IMR-90 (cell line): ENCODE measurements around the gene HTR1D. TPM values are rescaled to one million over a fixed set of nuclear protein-coding genes. Genes with fewer than 3 reads are reported as not detected.

ENCODE experiments used
- ATAC-seq: fragments of 200-7000 bp; cut with Tn5 transposase; 2 replicates; pipeline ENCODE4 v1.9.1; 2020; ENCODE audit warnings: low read depth, mild to moderate bottlenecking, moderate library complexity
- BruUV-seq: library from RNA; stranded (reverse); fragments of 400-500 nt; replicated peaks from 2 replicates; lab custom pipeline; 2021; lab: Mats Ljungman, UMichigan
- CTCF ChIA-PET: fragments of 300-600 bp; formaldehyde crosslinking; extraction: SDS; loops from one replicate; lab custom pipeline; 2021; ENCODE audit warnings: antibody characterized with exemption; lab: Yijun Ruan, JAX
- POLR2A ChIA-PET: fragments of 300-600 bp; sonication (Branson Sonifier 250); formaldehyde crosslinking; loops from one replicate; lab custom pipeline; 2022; ENCODE audit warnings: antibody characterized with exemption; ENCODE audit not compliant: unreplicated experiment; lab: Charles Lee
- DNase-seq: peaks from one replicate; pipeline ENCODE4 v3.0.0; 2013
- H2AFZ ChIP-seq: replicated peaks from 2 replicates; pipeline ENCODE3; 2013; ENCODE audit warnings: low read length, mild to moderate bottlenecking; ENCODE audit not compliant: poor library complexity
- H2AK5ac ChIP-seq: 2 replicates; pipeline ENCODE4 v1.6.1; 2013; ENCODE audit warnings: low read depth, low read length, inconsistent platforms
- H2AK9ac ChIP-seq: replicated peaks from 2 replicates; pipeline ENCODE3; 2013; ENCODE audit warnings: mild to moderate bottlenecking, low read depth, low read length, moderate library complexity; ENCODE audit not compliant: poor library complexity
- H2BK120ac ChIP-seq: 2 replicates; pipeline ENCODE4 v1.6.1; 2013; ENCODE audit warnings: low read depth, low read length, inconsistent platforms
- H2BK15ac ChIP-seq: 3 replicates; pipeline ENCODE4 v1.6.1; 2013; ENCODE audit warnings: low read depth, low read length, inconsistent platforms
- H2BK20ac ChIP-seq: 2 replicates; pipeline ENCODE4 v1.6.1; 2013; ENCODE audit warnings: low read depth, mild to moderate bottlenecking, inconsistent platforms, low read length, moderate library complexity
- H2BK5ac ChIP-seq: 2 replicates; pipeline ENCODE4 v1.6.1; 2013; ENCODE audit warnings: mild to moderate bottlenecking, low read depth, low read length, inconsistent platforms; ENCODE audit not compliant: poor library complexity, severe bottlenecking
- H3K14ac ChIP-seq: replicated peaks from 2 replicates; pipeline ENCODE4 v1.6.1; 2013; ENCODE audit warnings: low read depth, low read length, inconsistent platforms
- H3K18ac ChIP-seq: 2 replicates; pipeline ENCODE4 v1.6.1; 2013; ENCODE audit warnings: low read depth, low read length, control low read depth
- H3K23ac ChIP-seq: 2 replicates; pipeline ENCODE4 v1.6.1; 2013; ENCODE audit warnings: low read depth, low read length, inconsistent platforms
- H3K27ac ChIP-seq: 2 replicates; pipeline ENCODE4 v1.5.1; 2013; ENCODE audit warnings: mild to moderate bottlenecking, control low read depth, low read length; ENCODE audit not compliant: insufficient read depth
- H3K27me3 ChIP-seq: 2 replicates; pipeline ENCODE4 v1.6.1; 2013; ENCODE audit warnings: low read length; ENCODE audit not compliant: control insufficient read depth, insufficient read depth
- H3K36me3 ChIP-seq: 2 replicates; pipeline ENCODE4 v1.6.1; 2013; ENCODE audit warnings: low read length, mixed read lengths; ENCODE audit not compliant: control insufficient read depth, insufficient read depth
- H3K4ac ChIP-seq: 2 replicates; pipeline ENCODE4 v1.6.1; 2013; ENCODE audit warnings: low read depth, low read length, inconsistent platforms
- H3K4me1 ChIP-seq: 2 replicates; pipeline ENCODE4 v1.6.1; 2013; ENCODE audit warnings: low read length, mixed read lengths; ENCODE audit not compliant: control insufficient read depth, insufficient read depth
- H3K4me2 ChIP-seq: 2 replicates; pipeline ENCODE4 v1.6.1; 2013; ENCODE audit warnings: low read depth, mild to moderate bottlenecking, control low read depth, low read length, moderate library complexity
- H3K4me3 ChIP-seq: 2 replicates; pipeline ENCODE4 v1.5.1; 2013; ENCODE audit warnings: low read depth, mild to moderate bottlenecking, control low read depth, low read length, moderate library complexity; ENCODE audit not compliant: insufficient read depth
- H3K56ac ChIP-seq: 2 replicates; pipeline ENCODE4 v1.6.1; 2013; ENCODE audit warnings: low read length, inconsistent platforms; ENCODE audit not compliant: insufficient read depth; ENCODE audit errors: extremely low read depth
- H3K79me1 ChIP-seq, 2 experiments: 2 replicates each; pipeline ENCODE4 v1.6.1; 2013; ENCODE audit warnings: low read length in 2 of 2, inconsistent platforms in 1 of 2, low read depth in 1 of 2
- H3K9ac ChIP-seq: 2 replicates; pipeline ENCODE4 v1.6.1; 2013; ENCODE audit warnings: low read depth, low read length, control low read depth
- H3K9me1 ChIP-seq: 2 replicates; pipeline ENCODE4 v1.6.1; 2013; ENCODE audit warnings: low read length, inconsistent platforms; ENCODE audit not compliant: insufficient read depth
- H3K9me3 ChIP-seq: 2 replicates; pipeline ENCODE4 v1.6.1; 2013; ENCODE audit warnings: low read length; ENCODE audit not compliant: control insufficient read depth, insufficient read depth
- H4K20me1 ChIP-seq: 2 replicates; pipeline ENCODE4 v1.6.1; 2013; ENCODE audit warnings: low read length, inconsistent platforms; ENCODE audit not compliant: insufficient read depth
- H4K5ac ChIP-seq: 2 replicates; pipeline ENCODE4 v1.6.1; 2013; ENCODE audit warnings: mild to moderate bottlenecking, low read depth, low read length, control low read depth
- H4K8ac ChIP-seq, 2 experiments: 2 replicates each; pipeline ENCODE4 v1.6.1; 2013; ENCODE audit warnings: low read depth in 2 of 2, low read length in 2 of 2, control low read depth in 1 of 2, inconsistent platforms in 1 of 2
- H4K91ac ChIP-seq: 2 replicates; pipeline ENCODE4 v1.6.1; 2013; ENCODE audit warnings: low read depth, low read length, inconsistent platforms; ENCODE audit not compliant: insufficient read depth
- CHD1 ChIP-seq: IDR thresholded peaks from 2 replicates; pipeline ENCODE4 v1.6.1; 2012; ENCODE audit warnings: low read depth, low read length, improper control_type of control experiment
- FOS ChIP-seq: fragments of 150-350 bp; IDR thresholded peaks from 2 replicates; pipeline ENCODE4 v1.6.1; 2016; ENCODE audit warnings: low read depth, low read length
- MAFK ChIP-seq: IDR thresholded peaks from 2 replicates; pipeline ENCODE4 v1.6.1; 2012; ENCODE audit warnings: low read depth, low read length, improper control_type of control experiment
- MAZ ChIP-seq: IDR thresholded peaks from 2 replicates; pipeline ENCODE4 v1.6.1; 2012; ENCODE audit warnings: low read depth, mild to moderate bottlenecking, low read length, improper control_type of control experiment, moderate library complexity, borderline replicate concordance
- MXI1 ChIP-seq: IDR thresholded peaks from 2 replicates; pipeline ENCODE4 v1.6.1; 2012; ENCODE audit warnings: low read depth, mild to moderate bottlenecking, low read length, moderate library complexity, borderline replicate concordance
- NFE2L2 ChIP-seq: fragments of 150-350 bp; IDR thresholded peaks from 2 replicates; pipeline ENCODE4 v1.6.1; 2016; ENCODE audit warnings: low read depth, mild to moderate bottlenecking, low read length
- POLR2A ChIP-seq: IDR thresholded peaks from 2 replicates; pipeline ENCODE4 v1.6.1; 2012; ENCODE audit warnings: mild to moderate bottlenecking, low read depth, low read length
- RAD21 ChIP-seq: IDR thresholded peaks from 2 replicates; pipeline ENCODE4 v1.6.1; 2012; ENCODE audit warnings: low read length, improper control_type of control experiment
- RFX5 ChIP-seq: IDR thresholded peaks from 2 replicates; pipeline ENCODE4 v1.8.0; 2012; ENCODE audit warnings: low read depth, mild to moderate bottlenecking, low read length, moderate library complexity
- WGBS, 2 experiments: methylation state at CpG; one replicate each; pipeline versions ENCODE4 v1.1.5 to v1.1.7; 2013; ENCODE audit warnings: missing lambda C conversion rate in 2 of 2; ENCODE audit not compliant: insufficient read length in 1 of 2; ENCODE audit errors: extremely low coverage in 2 of 2; 5-methylcytosine and 5-hydroxymethylcytosine counted together
- dilution Hi-C: fragments of 300-500 bp; cut with HindIII; formaldehyde crosslinking; loops from one replicate; pipeline ENCODE4 v1.14.3; 2018; ENCODE audit warnings: low sequenced_read_pairs; ENCODE audit not compliant: unreplicated experiment
- in situ Hi-C: fragments of 300-500 bp; cut with MboI; formaldehyde crosslinking; loops from 3 replicates; pipeline ENCODE4 v1.14.3; 2019; ENCODE audit warnings: low sequenced_read_pairs, inconsistent platforms, mixed read lengths
- intact Hi-C: fragments of 100-400 bp; cut with micrococcal nuclease; formaldehyde crosslinking; loops from 2 replicates; pipeline ENCODE4 v1.10.0; 2022
- polyA plus RNA-seq, 3 experiments: library from polyadenylated mRNA; depleted of rRNA; stranded (reverse); fragments of >200 nt; gene quantifications; 2 replicates each; pipeline ENCODE4 v1.2.3, GENCODE V29; 2012; ENCODE audit warnings: low replicate concordance in 1 of 3
- total RNA-seq: library from RNA; depleted of rRNA; stranded (reverse); fragments of >200 nt; gene quantifications from 2 replicates; pipeline ENCODE4 v1.2.3, GENCODE V29; 2012
- TF ChIP-seq, protein P1 (sequence below): conservative IDR thresholded peaks from 2 replicates; pipeline ENCODE4 v1.5.1; 2012; ENCODE audit warnings: mild to moderate bottlenecking, low read depth, low read length, improper control_type of control experiment
- TF ChIP-seq, protein P2 (sequence below): fragments of 150-350 bp; IDR thresholded peaks from 2 replicates; pipeline ENCODE4 v1.6.1; 2017; ENCODE audit warnings: mild to moderate bottlenecking, antibody characterized with exemption, low read length, low read depth

The HTR1D gene
- total and polyA plus RNA-seq, 2 of the 4 experiments (the other 2 are of a cell fraction), result 0.03 to 0.18 TPM

DNA sequence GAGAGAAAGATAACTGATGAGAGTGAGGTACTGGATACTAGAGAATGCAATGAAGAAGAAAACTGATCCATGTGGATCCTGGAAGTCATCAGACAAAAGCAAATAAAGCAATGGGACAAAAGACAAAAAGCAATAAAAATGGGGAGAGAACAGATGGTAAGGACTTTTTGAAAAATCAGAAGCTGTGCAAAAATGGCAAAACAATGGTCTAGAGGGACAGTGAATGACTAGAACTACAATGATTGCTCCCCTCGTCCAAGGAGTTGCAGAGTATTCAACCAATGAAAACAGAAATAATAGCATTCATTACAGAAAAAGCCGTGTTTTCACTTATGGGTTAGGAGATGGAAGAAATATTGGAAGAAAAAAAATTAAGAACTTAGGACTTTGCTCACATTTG, 67.2 kb downstream of the HTR1D start:
- dilution Hi-C loops, result no loop called here
- no peaks in the 10 kb centered on the region for H3K36me3 ChIP-seq
- no peak overlapping the region for H2AK5ac ChIP-seq
- in situ Hi-C loops, result no loop called here
- H2BK15ac ChIP-seq, result no peak overlapping the region
- H3K23ac ChIP-seq, result no peak overlapping the region
- POLR2A ChIA-PET, result no interaction called here
- CTCF ChIA-PET, result no interaction called here
- peaks cover 12% of the 10 kb centered on the region for H3K9me1 ChIP-seq
- no peak overlapping the region for H3K14ac ChIP-seq
- no peak overlapping the region for H2BK20ac ChIP-seq
- no peak overlapping the region for H3K4ac ChIP-seq
- no peak overlapping the region for H3K18ac ChIP-seq
- DNase-seq (no peak), ATAC-seq (no peak)
- no peaks in the 10 kb centered on the region for H3K27me3 ChIP-seq
- H4K91ac ChIP-seq, result no peak overlapping the region
- intact Hi-C loops, result no loop called here
- H4K5ac ChIP-seq, result no peak overlapping the region
- no peak overlapping the region for H2BK120ac ChIP-seq
- no peak overlapping the region for H2AFZ ChIP-seq
- H3K4me1 ChIP-seq, result peaks cover 5% of the 10 kb centered on the region
- no peak overlapping the region for H3K9ac ChIP-seq
- H3K79me1 ChIP-seq, result peaks cover 14 to 77% of the 10 kb centered on the region in 2 experiments
- no peak overlapping the region for H2BK5ac ChIP-seq
- H4K20me1 ChIP-seq, result peaks cover 93% of the 10 kb centered on the region
- H2AK9ac ChIP-seq, result no peak overlapping the region
- no peak overlapping the region for H3K56ac ChIP-seq
- no peak overlapping the region for H3K4me3 ChIP-seq
- no peak overlapping the region for H3K27ac ChIP-seq
- H3K4me2 ChIP-seq, result no peak overlapping the region
- no TSS peak for BruUV-seq
- TF ChIP-seq CHD1 (no peak), MXI1 (no peak), RAD21 (no peak), MAFK (no peak), POLR2A (no peak), RFX5 (no peak), MAZ (no peak), FOS (no peak), NFE2L2 (no peak)
- TF ChIP-seq, protein P1, sequence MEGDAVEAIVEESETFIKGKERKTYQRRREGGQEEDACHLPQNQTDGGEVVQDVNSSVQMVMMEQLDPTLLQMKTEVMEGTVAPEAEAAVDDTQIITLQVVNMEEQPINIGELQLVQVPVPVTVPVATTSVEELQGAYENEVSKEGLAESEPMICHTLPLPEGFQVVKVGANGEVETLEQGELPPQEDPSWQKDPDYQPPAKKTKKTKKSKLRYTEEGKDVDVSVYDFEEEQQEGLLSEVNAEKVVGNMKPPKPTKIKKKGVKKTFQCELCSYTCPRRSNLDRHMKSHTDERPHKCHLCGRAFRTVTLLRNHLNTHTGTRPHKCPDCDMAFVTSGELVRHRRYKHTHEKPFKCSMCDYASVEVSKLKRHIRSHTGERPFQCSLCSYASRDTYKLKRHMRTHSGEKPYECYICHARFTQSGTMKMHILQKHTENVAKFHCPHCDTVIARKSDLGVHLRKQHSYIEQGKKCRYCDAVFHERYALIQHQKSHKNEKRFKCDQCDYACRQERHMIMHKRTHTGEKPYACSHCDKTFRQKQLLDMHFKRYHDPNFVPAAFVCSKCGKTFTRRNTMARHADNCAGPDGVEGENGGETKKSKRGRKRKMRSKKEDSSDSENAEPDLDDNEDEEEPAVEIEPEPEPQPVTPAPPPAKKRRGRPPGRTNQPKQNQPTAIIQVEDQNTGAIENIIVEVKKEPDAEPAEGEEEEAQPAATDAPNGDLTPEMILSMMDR, result no peak
- TF ChIP-seq, protein P2, sequence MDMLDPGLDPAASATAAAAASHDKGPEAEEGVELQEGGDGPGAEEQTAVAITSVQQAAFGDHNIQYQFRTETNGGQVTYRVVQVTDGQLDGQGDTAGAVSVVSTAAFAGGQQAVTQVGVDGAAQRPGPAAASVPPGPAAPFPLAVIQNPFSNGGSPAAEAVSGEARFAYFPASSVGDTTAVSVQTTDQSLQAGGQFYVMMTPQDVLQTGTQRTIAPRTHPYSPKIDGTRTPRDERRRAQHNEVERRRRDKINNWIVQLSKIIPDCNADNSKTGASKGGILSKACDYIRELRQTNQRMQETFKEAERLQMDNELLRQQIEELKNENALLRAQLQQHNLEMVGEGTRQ, result no peak
- no CpG with 5 or more reads among the region's 2 CpGs for WGBS, 2 experiments
- H3K9me3 ChIP-seq, result no peaks in the 10 kb centered on the region
- H4K8ac ChIP-seq, result no peak overlapping the region
